Fibroblast of skin of left biceps (primary cell): ENCODE data around the gene CFAP99.
"Not testable (repeated sequence)": the region's sequence is repeated elsewhere in the genome, so short reads cannot be mapped to it uniquely, and the experiment has no call there.

Experiments
- DNase-seq, 2 experiments: peaks; one replicate each; pipeline ENCODE4 v3.0.0-alpha.2; 2013; ENCODE audit warnings: low read depth in 2 of 2

The CFAP99 gene

GRCh38 chr4:2428496-2429213 is 9.9 kb downstream of the CFAP99 start:
- no peak for DNase-seq

- DNase-seq: not testable (repeated sequence)
These were observed 11.4 kb downstream of the CFAP99 start for GRCh38 chr4:2429945-2430757.

GRCh38 chr4:2432004-2432403 is 13.2 kb downstream of the CFAP99 start:
- no peak for DNase-seq

- DNase-seq: no peak
These were observed 14.3 kb downstream of the CFAP99 start for GRCh38 chr4:2432991-2433530.

- no peak for DNase-seq
These were observed 15.0 kb downstream of the CFAP99 start for GRCh38 chr4:2433609-2434350.

GRCh38 chr4:2434420-2434819 is 15.7 kb downstream of the CFAP99 start:
- no peak for DNase-seq

- DNase-seq: no peak
These were observed 17.5 kb downstream of the CFAP99 start for GRCh38 chr4:2436301-2436700.

GRCh38 chr4:2436761-2437474 is 18.2 kb downstream of the CFAP99 start:
- DNase-seq: no peak

- no peak for DNase-seq
These were observed 18.9 kb downstream of the CFAP99 start for GRCh38 chr4:2437475-2438215.

- no peak for DNase-seq
These were observed 20.3 kb downstream of the CFAP99 start for GRCh38 chr4:2438822-2439718.

- DNase-seq: no peak
These were observed 22.8 kb downstream of the CFAP99 start for GRCh38 chr4:2441393-2442174.

GRCh38 chr4:2442175-2442993 is 23.6 kb downstream of the CFAP99 start:
- DNase-seq: no peak

- no peak for DNase-seq
These were observed 24.4 kb downstream of the CFAP99 start for GRCh38 chr4:2443061-2443730.

- no peak for DNase-seq
These were observed 25.4 kb downstream of the CFAP99 start for GRCh38 chr4:2443956-2444740.

GRCh38 chr4:2445130-2445529 is 26.4 kb downstream of the CFAP99 start:
- DNase-seq: no peak

- no peak for DNase-seq
These were observed 26.8 kb downstream of the CFAP99 start for GRCh38 chr4:2445571-2445970.
